Measurements from ENCODE around the gene INPP5A.
"Not testable (repeated sequence)": the region's sequence is repeated elsewhere in the genome, so short reads cannot be mapped to it uniquely, and the experiment has no call there.

INPP5A gene

GRCh38 chr10:132595854-132596253 is 58.3 kb downstream of the INPP5A start:
- H3K9ac ChIP-seq (ENCODE audit: low read length), result no peak overlapping the region
- no peaks in the 10 kb centered on the region for H3K27me3 ChIP-seq (ENCODE audit: control insufficient read depth, insufficient read depth, low read length)
- H3K4me3 ChIP-seq (ENCODE audit: low read depth, low read length), result no peak overlapping the region
- H3K9me3 ChIP-seq (ENCODE audit: control insufficient read depth, insufficient read depth, low read depth, low read length), result peaks cover 25% of the 10 kb centered on the region
- H3K4me1 ChIP-seq (ENCODE audit: control insufficient read depth, insufficient read depth, low read length), result peaks cover 3% of the 10 kb centered on the region; the same call in 1 of the 2 replicates
- H3K27ac ChIP-seq (ENCODE audit: low read depth, low read length), result no peak overlapping the region
- H3K36me3 ChIP-seq (ENCODE audit: control insufficient read depth, insufficient read depth, low read length), result no peaks in the 10 kb centered on the region

GRCh38 chr10:132596742-132597279 is 59.2 kb downstream of the INPP5A start:
- Histone ChIP-seq H3K9me3 (ENCODE audit: control insufficient read depth, insufficient read depth, low read depth, low read length) (peaks cover 34% of the 10 kb centered on the region), H3K27ac (ENCODE audit: low read depth, low read length) (no peak overlapping the region), H3K36me3 (ENCODE audit: control insufficient read depth, insufficient read depth, low read length) (no peaks in the 10 kb centered on the region), H3K4me3 (ENCODE audit: low read depth, low read length) (no peak overlapping the region), H3K4me1 (ENCODE audit: control insufficient read depth, insufficient read depth, low read length) (no peaks in the 10 kb centered on the region), H3K9ac (ENCODE audit: low read length) (no peak overlapping the region), H3K27me3 (ENCODE audit: control insufficient read depth, insufficient read depth, low read length) (no peaks in the 10 kb centered on the region)

- no peak overlapping the region for H3K27ac ChIP-seq (ENCODE audit: low read depth, low read length)
- H3K27me3 ChIP-seq (ENCODE audit: control insufficient read depth, insufficient read depth, low read length), result no peaks in the 10 kb centered on the region
- H3K9me3 ChIP-seq (ENCODE audit: control insufficient read depth, insufficient read depth, low read depth, low read length), result peaks cover 35% of the 10 kb centered on the region
- no peaks in the 10 kb centered on the region for H3K36me3 ChIP-seq (ENCODE audit: control insufficient read depth, insufficient read depth, low read length)
- H3K4me3 ChIP-seq (ENCODE audit: low read depth, low read length), result no peak overlapping the region
- H3K9ac ChIP-seq (ENCODE audit: low read length), result no peak overlapping the region
- no peaks in the 10 kb centered on the region for H3K4me1 ChIP-seq (ENCODE audit: control insufficient read depth, insufficient read depth, low read length)
Observed at GRCh38 chr10:132597654-132598053, 60.1 kb downstream of the INPP5A start.

- H3K27me3 ChIP-seq (ENCODE audit: control insufficient read depth, insufficient read depth, low read length); H3K27ac ChIP-seq (ENCODE audit: low read depth, low read length); H3K4me3 ChIP-seq (ENCODE audit: low read depth, low read length); H3K4me1 ChIP-seq (ENCODE audit: control insufficient read depth, insufficient read depth, low read length); H3K9ac ChIP-seq (ENCODE audit: low read length); H3K36me3 ChIP-seq (ENCODE audit: control insufficient read depth, insufficient read depth, low read length): not testable (repeated sequence)
- peaks cover 42% of the 10 kb centered on the region for H3K9me3 ChIP-seq (ENCODE audit: control insufficient read depth, insufficient read depth, low read depth, low read length)
Observed at GRCh38 chr10:132599023-132599618, 61.5 kb downstream of the INPP5A start.

- no peak overlapping the region for H3K4me3 ChIP-seq (ENCODE audit: low read depth, low read length)
Observed at GRCh38 chr10:132599732-132600131, 62.1 kb downstream of the INPP5A start.

GRCh38 chr10:132600416-132600815 is 62.8 kb downstream of the INPP5A start:
- no peak overlapping the region for H3K9ac ChIP-seq (ENCODE audit: low read length)
- H3K27ac ChIP-seq (ENCODE audit: low read depth, low read length), result no peak overlapping the region
- H3K4me1 ChIP-seq (ENCODE audit: control insufficient read depth, insufficient read depth, low read length), result no peaks in the 10 kb centered on the region
- peaks cover 47% of the 10 kb centered on the region for H3K9me3 ChIP-seq (ENCODE audit: control insufficient read depth, insufficient read depth, low read depth, low read length)
- no peaks in the 10 kb centered on the region for H3K27me3 ChIP-seq (ENCODE audit: control insufficient read depth, insufficient read depth, low read length)
- H3K4me3 ChIP-seq (ENCODE audit: low read depth, low read length), result no peak overlapping the region
- no peaks in the 10 kb centered on the region for H3K36me3 ChIP-seq (ENCODE audit: control insufficient read depth, insufficient read depth, low read length)

More at GRCh38 chr10:132599732-132600131, 62.1 kb downstream of the INPP5A start:
- Histone ChIP-seq H3K27ac (ENCODE audit: low read depth, low read length) (no peak overlapping the region), H3K36me3 (ENCODE audit: control insufficient read depth, insufficient read depth, low read length) (no peaks in the 10 kb centered on the region), H3K4me1 (ENCODE audit: control insufficient read depth, insufficient read depth, low read length) (no peaks in the 10 kb centered on the region), H3K9ac (ENCODE audit: low read length) (no peak overlapping the region), H3K27me3 (ENCODE audit: control insufficient read depth, insufficient read depth, low read length) (no peaks in the 10 kb centered on the region), H3K9me3 (ENCODE audit: control insufficient read depth, insufficient read depth, low read depth, low read length) (peaks cover 47% of the 10 kb centered on the region)

GRCh38 chr10:132601567-132601966 is 64.0 kb downstream of the INPP5A start:
- Histone ChIP-seq H3K9ac (ENCODE audit: low read length) (no peak overlapping the region), H3K4me3 (ENCODE audit: low read depth, low read length) (no peak overlapping the region), H3K27ac (ENCODE audit: low read depth, low read length) (no peak overlapping the region), H3K4me1 (ENCODE audit: control insufficient read depth, insufficient read depth, low read length) (peaks cover under 1% of the 10 kb centered on the region; the same call in 1 of the 2 replicates), H3K36me3 (ENCODE audit: control insufficient read depth, insufficient read depth, low read length) (no peaks in the 10 kb centered on the region), H3K9me3 (ENCODE audit: control insufficient read depth, insufficient read depth, low read depth, low read length) (peaks cover 47% of the 10 kb centered on the region), H3K27me3 (ENCODE audit: control insufficient read depth, insufficient read depth, low read length) (no peaks in the 10 kb centered on the region)

- no peaks in the 10 kb centered on the region for H3K36me3 ChIP-seq (ENCODE audit: control insufficient read depth, insufficient read depth, low read length)
- H3K27me3 ChIP-seq (ENCODE audit: control insufficient read depth, insufficient read depth, low read length), result no peaks in the 10 kb centered on the region
- H3K9ac ChIP-seq (ENCODE audit: low read length), result no peak overlapping the region
- H3K9me3 ChIP-seq (ENCODE audit: control insufficient read depth, insufficient read depth, low read depth, low read length), result peaks cover 41% of the 10 kb centered on the region
- H3K27ac ChIP-seq (ENCODE audit: low read depth, low read length), result no peak overlapping the region
- H3K4me3 ChIP-seq (ENCODE audit: low read depth, low read length), result no peak overlapping the region
- peaks cover 5% of the 10 kb centered on the region; the same call in 1 of the 2 replicates for H3K4me1 ChIP-seq (ENCODE audit: control insufficient read depth, insufficient read depth, low read length)
Observed at GRCh38 chr10:132602614-132603013, 65.0 kb downstream of the INPP5A start.

GRCh38 chr10:132603851-132604533 is 66.4 kb downstream of the INPP5A start:
- H3K27me3 ChIP-seq (ENCODE audit: control insufficient read depth, insufficient read depth, low read length), result no peaks in the 10 kb centered on the region
- H3K9me3 ChIP-seq (ENCODE audit: control insufficient read depth, insufficient read depth, low read depth, low read length), result peaks cover 39% of the 10 kb centered on the region
- H3K4me3 ChIP-seq (ENCODE audit: low read depth, low read length), result no peak overlapping the region
- no peak overlapping the region for H3K9ac ChIP-seq (ENCODE audit: low read length)
- peaks cover 5% of the 10 kb centered on the region; the same call in 1 of the 2 replicates for H3K4me1 ChIP-seq (ENCODE audit: control insufficient read depth, insufficient read depth, low read length)
- no peak overlapping the region for H3K27ac ChIP-seq (ENCODE audit: low read depth, low read length)
- H3K36me3 ChIP-seq (ENCODE audit: control insufficient read depth, insufficient read depth, low read length), result no peaks in the 10 kb centered on the region

GRCh38 chr10:132604686-132605085 is 67.1 kb downstream of the INPP5A start:
- peaks cover 5% of the 10 kb centered on the region; the same call in 1 of the 2 replicates for H3K4me1 ChIP-seq (ENCODE audit: control insufficient read depth, insufficient read depth, low read length)
- no peak overlapping the region for H3K9ac ChIP-seq (ENCODE audit: low read length)
- H3K9me3 ChIP-seq (ENCODE audit: control insufficient read depth, insufficient read depth, low read depth, low read length), result peaks cover 33% of the 10 kb centered on the region
- no peak overlapping the region for H3K4me3 ChIP-seq (ENCODE audit: low read depth, low read length)
- no peak overlapping the region for H3K27ac ChIP-seq (ENCODE audit: low read depth, low read length)
- H3K36me3 ChIP-seq (ENCODE audit: control insufficient read depth, insufficient read depth, low read length), result no peaks in the 10 kb centered on the region
- H3K27me3 ChIP-seq (ENCODE audit: control insufficient read depth, insufficient read depth, low read length), result no peaks in the 10 kb centered on the region

- H3K4me1 ChIP-seq (ENCODE audit: control insufficient read depth, insufficient read depth, low read length), result peaks cover 5% of the 10 kb centered on the region; the same call in 1 of the 2 replicates
Observed at GRCh38 chr10:132605390-132605789, 67.8 kb downstream of the INPP5A start.

More at GRCh38 chr10:132605390-132605789, 67.8 kb downstream of the INPP5A start:
- H3K27me3 ChIP-seq (ENCODE audit: control insufficient read depth, insufficient read depth, low read length), result no peaks in the 10 kb centered on the region
- peaks cover 26% of the 10 kb centered on the region for H3K9me3 ChIP-seq (ENCODE audit: control insufficient read depth, insufficient read depth, low read depth, low read length)
- no peak overlapping the region for H3K27ac ChIP-seq (ENCODE audit: low read depth, low read length)
- H3K36me3 ChIP-seq (ENCODE audit: control insufficient read depth, insufficient read depth, low read length), result no peaks in the 10 kb centered on the region
- H3K9ac ChIP-seq (ENCODE audit: low read length), result no peak overlapping the region
- no peak overlapping the region for H3K4me3 ChIP-seq (ENCODE audit: low read depth, low read length)

Measured in HUES6 (cell line).